T-helper 17 cell (primary cell): ENCODE measurements around the gene ALG14. TPM values are rescaled to one million over a fixed set of nuclear protein-coding genes. Genes with fewer than 3 reads are reported as not detected.

Experiments used
- ATAC-seq: fragments of 150-1000 bp; cut with Tn5 transposase; 2 replicates; pipeline ENCODE4 v1.10.0; 2021; ENCODE audit warnings: mild to moderate bottlenecking, moderate library complexity
- DNase-seq, 3 donors: peaks; one replicate each; pipeline versions ENCODE4 v3.0.0 to v3.0.0-alpha.2; 2020 to 2021
- H3K9me3 ChIP-seq: one replicate; pipeline ENCODE4 v1.7.0; 2013; ENCODE audit warnings: low read length, mild to moderate bottlenecking; ENCODE audit not compliant: control insufficient read depth, poor library complexity, severe bottlenecking
- H3K27ac Mint-ChIP-seq: one replicate; pipeline ENCODE4 v1.8.0; 2022; ENCODE audit warnings: mild to moderate bottlenecking, moderate library complexity, mixed read lengths
- H3K27me3 Mint-ChIP-seq: one replicate; pipeline ENCODE4 v1.8.0; 2022; ENCODE audit warnings: mixed read lengths
- H3K36me3 Mint-ChIP-seq: one replicate; pipeline ENCODE4 v1.8.0; 2022; ENCODE audit warnings: low read depth, mixed read lengths
- H3K4me1 Mint-ChIP-seq: one replicate; pipeline ENCODE4 v1.8.0; 2022; ENCODE audit warnings: mild to moderate bottlenecking, mixed read lengths
- H3K4me3 Mint-ChIP-seq: one replicate; pipeline ENCODE4 v1.8.0; 2022; ENCODE audit warnings: mild to moderate bottlenecking, moderate library complexity, mixed read lengths
- total RNA-seq, 4 donors: library from RNA in 2 of 4; stranded (reverse) in 2 of 4; gene quantifications; one replicate each; pipeline ENCODE4 v1.2.3 and lab custom pipeline; 2022 to 2026

The ALG14 gene
- total RNA-seq, 2 donors from 2014 or later: 1.5 to 1.8 TPM

DNA sequence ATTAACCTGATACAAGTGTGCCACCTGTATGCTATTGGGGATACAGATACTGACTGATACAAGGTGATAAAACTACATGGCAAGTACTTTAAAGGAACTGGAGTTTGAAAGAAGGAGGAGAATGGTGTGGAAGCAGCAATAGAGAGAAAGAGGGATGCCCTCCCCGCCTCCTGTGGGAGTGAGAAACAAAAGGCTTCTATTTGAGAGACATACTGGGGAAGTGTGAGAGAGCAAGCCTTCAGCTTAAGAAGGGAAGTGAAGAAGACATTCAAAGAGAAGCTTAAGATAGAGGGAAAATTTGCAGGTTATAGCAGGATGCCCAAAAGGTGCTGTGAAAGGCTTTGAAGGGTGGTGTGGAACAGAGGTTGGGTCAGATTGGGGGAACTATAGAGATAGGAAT, 7.7 kb upstream of the ALG14 start:
- H3K9me3 ChIP-seq: no peaks in the 10 kb centered on the region
- ATAC-seq: no peak
- no peak overlapping the region for H3K27ac Mint-ChIP-seq
- no peak overlapping the region for H3K4me3 Mint-ChIP-seq
- H3K36me3 Mint-ChIP-seq: no peaks in the 10 kb centered on the region
- peaks cover 26% of the 10 kb centered on the region for H3K27me3 Mint-ChIP-seq
- no peak for DNase-seq
- H3K4me1 Mint-ChIP-seq: peaks cover 6% of the 10 kb centered on the region

DNA sequence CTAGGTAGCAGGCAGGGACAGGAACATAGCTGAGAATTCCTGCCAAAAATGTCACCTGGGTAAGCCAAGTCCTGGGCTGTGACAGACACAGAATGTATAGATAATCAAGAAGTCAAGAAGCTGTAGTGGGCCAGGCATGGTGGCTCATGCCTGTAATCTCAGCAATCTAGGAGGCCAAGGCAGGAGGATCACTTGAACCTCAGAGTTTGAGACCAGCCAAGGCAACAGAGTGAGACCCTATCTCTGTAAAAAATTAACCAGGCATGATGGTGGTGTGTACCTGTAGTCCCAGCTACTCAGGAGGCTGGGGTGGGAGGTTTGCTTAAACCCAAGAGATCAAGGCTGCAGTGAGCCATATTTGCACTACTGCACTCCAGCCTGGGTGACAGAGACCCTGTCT, 3.3 kb upstream of the ALG14 start:
- no peak overlapping the region for H3K27ac Mint-ChIP-seq
- no peak for ATAC-seq
- no peak overlapping the region for H3K4me3 Mint-ChIP-seq
- H3K9me3 ChIP-seq: no peaks in the 10 kb centered on the region
- H3K27me3 Mint-ChIP-seq: peaks cover 6% of the 10 kb centered on the region
- no peak for DNase-seq
- H3K4me1 Mint-ChIP-seq: peaks cover 12% of the 10 kb centered on the region
- peaks cover 2% of the 10 kb centered on the region for H3K36me3 Mint-ChIP-seq

DNA sequence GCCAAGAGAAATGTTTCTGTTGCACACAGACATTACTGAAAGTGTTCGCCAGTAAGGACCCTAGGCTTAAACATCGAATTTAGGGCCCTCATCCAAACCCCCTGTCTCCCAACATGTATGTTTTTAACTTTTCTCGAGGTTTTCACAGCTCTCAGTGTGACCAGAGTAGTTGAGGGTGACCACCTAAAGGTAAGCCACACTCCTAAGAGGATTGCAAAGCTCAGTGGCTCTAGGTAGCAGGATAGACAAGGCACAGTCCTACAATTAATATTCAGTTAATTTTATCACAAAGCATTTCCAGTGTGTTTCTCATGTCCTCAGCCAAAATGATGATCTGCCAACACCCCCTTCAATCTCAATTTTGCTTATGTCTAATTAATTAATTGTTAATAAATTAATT, 695 bp upstream of the ALG14 start:
- Mint-ChIP-seq H3K27ac (peak overlapping the region; percentile 97), H3K4me3 (peak overlapping the region; percentile 99), H3K4me1 (peaks cover 12% of the 10 kb centered on the region), H3K27me3 (peaks cover 6% of the 10 kb centered on the region), H3K36me3 (peaks cover 2% of the 10 kb centered on the region)
- no peaks in the 10 kb centered on the region for H3K9me3 ChIP-seq
- DNase-seq (no peak), ATAC-seq (no peak)

DNA sequence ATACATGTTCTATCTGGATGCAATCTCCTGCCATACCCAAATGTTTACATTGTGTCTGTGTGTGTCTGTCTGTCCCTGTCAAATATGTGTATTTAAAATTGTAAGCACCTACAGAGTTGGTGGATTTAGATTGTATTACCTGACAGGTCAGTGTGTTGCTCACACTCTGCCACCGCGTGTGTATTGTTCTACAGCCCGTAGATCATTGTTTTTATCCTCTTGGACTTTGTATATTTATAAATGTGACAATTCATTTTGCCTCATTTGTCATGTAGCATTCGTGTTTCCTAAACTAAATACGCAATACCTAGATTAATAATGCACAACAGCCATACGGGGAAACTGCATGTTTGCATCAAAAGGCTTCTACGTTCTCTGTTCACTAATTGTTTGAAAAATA, 634 bp downstream of the ALG14 start:
- DNase-seq (no peak), ATAC-seq (no peak)
- Mint-ChIP-seq H3K4me1 (peaks cover 14% of the 10 kb centered on the region), H3K27ac (peak overlapping the region; percentile 97), H3K27me3 (peaks cover 6% of the 10 kb centered on the region), H3K36me3 (peaks cover 5% of the 10 kb centered on the region), H3K4me3 (peak overlapping the region; percentile 99)
- no peaks in the 10 kb centered on the region for H3K9me3 ChIP-seq

DNA sequence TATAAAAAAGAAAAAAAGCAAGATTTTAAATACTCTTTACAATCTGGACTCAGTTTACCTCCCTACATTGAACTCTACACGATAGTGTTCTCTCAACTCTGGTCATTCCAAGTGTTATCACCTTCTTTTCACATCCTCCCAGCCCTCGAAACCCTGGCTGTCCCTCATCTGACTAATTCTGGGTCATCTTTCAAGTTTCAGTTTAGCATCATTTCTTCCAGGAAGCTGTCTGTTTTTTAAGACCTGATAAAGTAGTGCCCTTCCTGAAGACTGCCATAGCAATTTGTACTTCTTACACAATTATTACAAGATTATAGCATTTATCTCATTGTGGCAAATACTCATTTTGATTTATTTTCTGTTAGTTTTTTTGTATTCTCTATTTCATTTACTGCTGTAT, 1.2 kb downstream of the ALG14 start:
- DNase-seq: no peak
- Mint-ChIP-seq H3K27ac (peak overlapping the region; percentile 97), H3K36me3 (peaks cover 5% of the 10 kb centered on the region), H3K27me3 (peaks cover 6% of the 10 kb centered on the region), H3K4me3 (peak overlapping the region; percentile 58), H3K4me1 (peaks cover 14% of the 10 kb centered on the region)
- H3K9me3 ChIP-seq: no peaks in the 10 kb centered on the region
- ATAC-seq: no peak

DNA sequence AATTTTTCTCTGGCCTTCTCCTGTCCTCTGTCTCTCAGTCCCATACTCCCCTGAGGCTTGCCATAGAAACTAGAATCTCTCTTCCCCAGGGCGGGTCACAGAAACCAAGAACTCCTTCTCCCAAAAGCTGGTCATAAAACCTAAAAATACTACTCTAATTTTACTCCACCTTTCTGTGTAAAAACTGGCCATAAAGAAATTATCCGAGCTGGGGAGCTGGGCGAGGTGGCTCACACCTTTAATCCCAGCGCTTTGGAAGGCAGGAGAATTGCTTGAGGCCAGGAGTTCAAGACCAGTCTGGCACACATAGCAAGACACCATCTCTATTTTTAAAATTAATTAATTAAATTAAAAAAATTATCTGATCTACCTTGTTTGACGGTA, 3.0 kb downstream of the ALG14 start:
- Mint-ChIP-seq H3K4me3 (no peak overlapping the region), H3K36me3 (peaks cover 9% of the 10 kb centered on the region), H3K27me3 (no peaks in the 10 kb centered on the region), H3K27ac (no peak overlapping the region), H3K4me1 (peaks cover 14% of the 10 kb centered on the region)
- H3K9me3 ChIP-seq: no peaks in the 10 kb centered on the region
- DNase-seq (no peak), ATAC-seq (no peak)

DNA sequence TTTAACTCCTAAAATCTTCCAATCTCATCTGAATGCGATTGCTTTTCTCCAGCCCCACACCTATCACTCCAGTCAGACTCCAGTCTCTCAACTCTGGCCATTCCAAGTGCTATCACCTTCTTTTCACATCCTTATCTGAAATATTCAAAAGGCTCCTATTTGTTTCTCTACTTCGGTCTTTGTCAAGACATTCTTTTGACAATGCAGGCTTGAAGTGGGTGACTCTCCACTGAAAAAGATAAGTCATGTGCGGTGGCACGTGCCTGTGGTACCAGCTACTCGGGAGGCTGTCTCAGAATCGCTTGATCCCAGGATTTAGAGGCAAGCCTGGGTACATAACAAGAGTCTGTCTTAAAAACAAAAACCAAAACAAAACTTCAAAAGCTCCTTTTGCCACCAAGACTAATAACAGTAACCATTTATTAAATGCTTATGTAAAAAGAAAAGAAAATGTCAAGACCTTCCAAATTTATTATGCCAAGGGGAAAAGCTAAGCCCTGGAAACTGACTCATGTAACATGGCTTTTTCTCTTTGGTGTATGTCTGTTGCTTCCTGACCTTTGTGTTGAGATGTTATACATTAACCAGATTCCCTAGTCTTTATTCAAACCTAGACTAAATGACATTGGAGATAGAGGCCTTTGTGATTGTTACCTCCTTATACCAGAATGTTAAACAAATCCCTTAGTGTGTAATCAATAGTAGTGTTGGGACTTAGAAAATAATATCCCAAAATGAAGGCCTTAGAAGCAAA, 3.6 kb downstream of the ALG14 start:
- H3K4me1 Mint-ChIP-seq: peaks cover 14% of the 10 kb centered on the region
- H3K4me3 Mint-ChIP-seq: no peak overlapping the region
- peaks cover 12% of the 10 kb centered on the region for H3K36me3 Mint-ChIP-seq
- DNase-seq: no peak
- H3K9me3 ChIP-seq: no peaks in the 10 kb centered on the region
- no peak overlapping the region for H3K27ac Mint-ChIP-seq
- H3K27me3 Mint-ChIP-seq: no peaks in the 10 kb centered on the region
- no peak for ATAC-seq

DNA sequence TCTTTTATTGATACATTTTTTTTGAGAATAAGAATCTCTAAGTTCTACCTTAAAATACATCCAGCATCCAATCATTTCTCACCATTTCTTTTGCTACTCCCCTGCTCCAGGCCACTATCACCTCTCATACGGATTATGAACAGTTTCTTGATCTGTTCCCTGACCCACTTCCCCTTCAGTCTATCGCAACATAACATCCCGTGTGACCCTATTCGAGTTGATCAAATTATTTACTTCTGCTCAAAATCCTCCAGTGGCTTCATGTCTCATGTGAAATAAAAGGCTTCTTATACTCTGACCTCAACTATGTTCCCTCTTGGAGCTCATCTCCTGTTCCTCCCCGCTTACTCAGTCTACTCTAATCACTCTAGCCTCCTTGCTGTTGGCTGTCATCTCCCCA, 5.2 kb downstream of the ALG14 start:
- H3K36me3 Mint-ChIP-seq: peaks cover 16% of the 10 kb centered on the region
- no peak overlapping the region for H3K4me3 Mint-ChIP-seq
- peak overlapping the region; percentile 6 for H3K27ac Mint-ChIP-seq
- DNase-seq: no peak
- peaks cover 11% of the 10 kb centered on the region for H3K4me1 Mint-ChIP-seq
- no peak for ATAC-seq
- H3K27me3 Mint-ChIP-seq: no peaks in the 10 kb centered on the region
- no peaks in the 10 kb centered on the region for H3K9me3 ChIP-seq

DNA sequence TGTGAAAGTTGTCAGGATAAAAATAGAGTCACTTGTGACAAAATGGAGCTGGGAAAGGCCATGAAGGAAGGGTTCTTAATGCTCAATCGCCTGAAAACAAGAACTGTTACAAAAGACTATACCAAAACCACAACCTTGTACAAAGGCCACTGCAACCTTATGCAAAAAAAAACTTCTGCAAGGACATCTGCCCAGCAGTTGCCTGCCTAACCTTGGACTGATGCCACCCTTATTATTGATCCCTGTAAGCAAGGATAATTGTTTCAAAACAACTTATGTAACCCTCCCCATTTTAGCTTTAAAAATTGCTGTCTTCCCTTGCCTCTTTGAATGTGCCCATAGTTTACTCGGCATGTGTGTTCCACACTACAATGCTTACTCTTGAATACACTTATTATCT, 5.7 kb downstream of the ALG14 start:
- H3K27me3 Mint-ChIP-seq: no peaks in the 10 kb centered on the region
- DNase-seq: no peak
- H3K4me3 Mint-ChIP-seq: no peak overlapping the region
- peak overlapping the region; percentile 6 for H3K27ac Mint-ChIP-seq
- H3K4me1 Mint-ChIP-seq: peaks cover 8% of the 10 kb centered on the region
- no peaks in the 10 kb centered on the region for H3K9me3 ChIP-seq
- H3K36me3 Mint-ChIP-seq: peaks cover 15% of the 10 kb centered on the region
- ATAC-seq: no peak

DNA sequence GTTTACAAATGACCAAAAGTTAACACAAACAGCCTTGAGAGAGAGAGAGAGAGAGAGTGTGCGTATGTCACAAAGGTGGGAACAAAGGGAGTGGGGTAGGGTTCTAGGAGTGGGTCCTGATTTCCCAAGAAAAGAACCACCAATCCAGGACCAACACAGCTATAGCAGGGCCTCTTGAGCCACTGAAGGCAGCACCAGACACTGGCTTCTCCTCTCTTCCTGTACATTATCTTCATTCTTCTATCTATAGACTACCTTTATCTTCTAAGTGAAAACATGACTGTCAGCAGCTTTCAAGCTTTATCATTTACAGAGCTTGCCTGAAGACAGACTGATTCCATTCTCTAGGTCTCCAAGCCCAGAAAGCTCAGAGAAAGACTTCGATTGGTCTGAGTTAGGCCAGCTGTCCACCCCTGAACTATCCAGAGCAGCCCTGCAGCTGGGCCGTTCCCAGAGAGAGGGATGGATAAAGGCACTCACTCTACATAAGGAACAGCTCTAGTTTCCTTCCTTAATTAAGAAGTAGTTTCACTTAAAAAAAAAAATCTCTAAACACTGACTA, 11.2 kb downstream of the ALG14 start:
- Mint-ChIP-seq H3K36me3 (peaks cover 12% of the 10 kb centered on the region), H3K27ac (no peak overlapping the region), H3K27me3 (no peaks in the 10 kb centered on the region), H3K4me1 (peaks cover 4% of the 10 kb centered on the region), H3K4me3 (no peak overlapping the region)
- ATAC-seq (no peak), DNase-seq (no peak)
- H3K9me3 ChIP-seq: no peaks in the 10 kb centered on the region

DNA sequence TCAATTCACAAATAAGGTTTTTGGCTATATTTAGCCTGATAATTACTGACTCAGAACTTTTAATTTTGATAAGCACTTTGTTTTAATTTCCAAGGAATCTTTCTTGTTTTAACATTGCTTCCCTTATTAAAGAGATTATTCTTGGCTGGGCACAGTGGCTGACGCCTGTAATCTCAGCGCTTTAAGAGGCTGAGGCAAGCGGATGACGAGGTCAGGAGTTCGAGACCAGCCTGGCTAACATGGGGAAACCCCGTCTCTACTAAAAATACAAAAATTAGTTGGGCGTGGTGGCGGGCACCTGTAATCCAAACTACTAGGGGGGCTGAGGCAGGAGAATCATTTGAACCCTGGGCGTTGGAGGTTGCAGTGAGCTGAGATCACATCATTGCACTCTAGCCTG, 13.8 kb downstream of the ALG14 start:
- peaks cover 7% of the 10 kb centered on the region for H3K36me3 Mint-ChIP-seq
- no peak overlapping the region for H3K27ac Mint-ChIP-seq
- H3K4me3 Mint-ChIP-seq: no peak overlapping the region
- H3K9me3 ChIP-seq: no peaks in the 10 kb centered on the region
- no peaks in the 10 kb centered on the region for H3K27me3 Mint-ChIP-seq
- ATAC-seq (no peak), DNase-seq (no peak)
- peaks cover 10% of the 10 kb centered on the region for H3K4me1 Mint-ChIP-seq

DNA sequence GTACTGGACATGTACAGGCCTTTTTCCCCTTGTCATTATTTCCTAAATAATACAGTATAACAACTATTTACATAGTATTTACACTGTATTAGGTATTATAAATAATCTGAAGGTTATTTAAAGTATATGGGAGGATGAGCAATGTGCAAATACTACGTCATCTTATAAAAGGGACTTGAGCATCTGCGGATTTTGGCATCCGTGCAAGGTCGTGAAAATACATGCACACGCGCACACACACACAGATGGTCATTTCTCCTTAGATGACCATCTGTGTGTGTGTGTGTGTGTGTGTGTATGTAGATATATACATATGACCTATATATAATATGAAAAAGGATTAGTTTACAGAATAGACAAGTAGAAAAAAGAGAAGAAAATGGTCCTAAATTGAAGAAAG, 15.4 kb downstream of the ALG14 start:
- DNase-seq (no peak), ATAC-seq (no peak)
- H3K27me3 Mint-ChIP-seq: no peaks in the 10 kb centered on the region
- peaks cover 4% of the 10 kb centered on the region for H3K36me3 Mint-ChIP-seq
- peaks cover 10% of the 10 kb centered on the region for H3K4me1 Mint-ChIP-seq
- no peaks in the 10 kb centered on the region for H3K9me3 ChIP-seq
- no peak overlapping the region for H3K4me3 Mint-ChIP-seq
- H3K27ac Mint-ChIP-seq: no peak overlapping the region

DNA sequence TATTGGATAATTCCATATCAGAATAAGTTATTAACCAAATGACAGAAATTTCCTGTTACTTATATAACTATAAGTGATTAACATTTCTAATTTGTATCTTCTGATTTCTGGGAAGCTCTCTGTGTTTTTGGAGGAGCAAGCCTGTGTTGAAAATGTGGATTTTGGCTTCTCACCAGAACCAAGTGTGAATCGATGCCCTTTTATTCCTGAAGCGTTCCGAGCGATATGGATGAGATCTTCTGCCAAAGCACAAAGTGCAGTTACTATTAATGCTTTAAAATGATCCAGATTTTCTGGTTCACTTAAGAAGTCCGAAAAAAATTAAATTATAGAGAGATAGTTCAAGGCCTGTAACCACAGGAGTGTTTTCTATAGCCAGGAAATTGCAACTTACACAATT, 22.8 kb downstream of the ALG14 start:
- no peaks in the 10 kb centered on the region for H3K36me3 Mint-ChIP-seq
- no peak overlapping the region for H3K4me3 Mint-ChIP-seq
- no peaks in the 10 kb centered on the region for H3K27me3 Mint-ChIP-seq
- DNase-seq (no peak), ATAC-seq (no peak)
- no peaks in the 10 kb centered on the region for H3K9me3 ChIP-seq
- H3K27ac Mint-ChIP-seq: no peak overlapping the region
- peaks cover 4% of the 10 kb centered on the region for H3K4me1 Mint-ChIP-seq

DNA sequence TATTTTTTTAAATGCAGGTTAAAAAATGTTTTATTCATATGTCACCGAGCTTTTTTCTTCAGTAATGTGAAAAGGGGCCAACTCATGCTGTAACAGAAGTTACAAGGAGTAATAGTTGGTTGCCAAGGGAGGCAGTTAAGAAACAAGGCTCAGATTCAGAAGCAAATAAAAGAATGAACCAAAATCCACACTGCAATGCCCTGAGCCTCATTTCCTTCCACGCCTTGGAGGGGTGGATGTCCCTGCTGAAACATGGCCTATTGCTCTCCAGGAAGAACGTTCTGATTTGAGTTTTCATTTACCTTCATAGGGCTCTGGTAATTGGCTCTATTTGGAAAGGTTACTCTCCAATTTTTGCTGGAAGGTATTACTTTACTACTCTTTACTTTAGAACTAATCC, 24.4 kb downstream of the ALG14 start:
- H3K27me3 Mint-ChIP-seq: no peaks in the 10 kb centered on the region
- DNase-seq (no peak), ATAC-seq (no peak)
- H3K9me3 ChIP-seq: no peaks in the 10 kb centered on the region
- H3K4me1 Mint-ChIP-seq: peaks cover 2% of the 10 kb centered on the region
- no peak overlapping the region for H3K27ac Mint-ChIP-seq
- H3K4me3 Mint-ChIP-seq: no peak overlapping the region
- H3K36me3 Mint-ChIP-seq: no peaks in the 10 kb centered on the region
